HuH-7 (cell line): ENCODE data around the gene ZC3HAV1.
A peak's percentile ranks its signal among the peaks of the same experiment; 100 is the strongest.
"Not testable (repeated sequence)": the region's sequence is repeated elsewhere in the genome, so short reads cannot be mapped to it uniquely, and the experiment has no call there.

Experiments
- DNase-seq: peaks from one replicate; pipeline ENCODE4 v3.0.0; 2011; ENCODE audit warnings: low spot score

The ZC3HAV1 gene

GRCh38 chr7:139112316-139112715 is 2.8 kb upstream of the ZC3HAV1 start:
- DNase-seq = no peak

GRCh38 chr7:139111811-139112301 is 2.3 kb upstream of the ZC3HAV1 start:
- DNase-seq = no peak

GRCh38 chr7:139111147-139111546 is 1.6 kb upstream of the ZC3HAV1 start:
- DNase-seq = no peak

GRCh38 chr7:139109983-139110411 is 477 bp upstream of the ZC3HAV1 start:
- no peak for DNase-seq

GRCh38 chr7:139108266-139109187 is 993 bp downstream of the ZC3HAV1 start:
- DNase-seq = peak; percentile 55

- no peak for DNase-seq
Measured at GRCh38 chr7:139106959-139107358, 2.6 kb downstream of the ZC3HAV1 start.

- DNase-seq = not testable (repeated sequence)
Measured at GRCh38 chr7:139106227-139106626, 3.3 kb downstream of the ZC3HAV1 start.

GRCh38 chr7:139105484-139105883 is 4.0 kb downstream of the ZC3HAV1 start:
- no peak for DNase-seq

GRCh38 chr7:139104091-139104450 is 5.4 kb downstream of the ZC3HAV1 start:
- DNase-seq = no peak

GRCh38 chr7:139103057-139103815 is 6.3 kb downstream of the ZC3HAV1 start:
- no peak for DNase-seq

- DNase-seq = not testable (repeated sequence)
Measured at GRCh38 chr7:139101637-139102158, 7.8 kb downstream of the ZC3HAV1 start.

GRCh38 chr7:139099172-139099947 is 10.2 kb downstream of the ZC3HAV1 start:
- no peak for DNase-seq

GRCh38 chr7:139095194-139095659 is 14.3 kb downstream of the ZC3HAV1 start:
- no peak for DNase-seq

- DNase-seq = no peak
Measured at GRCh38 chr7:139094596-139094995, 14.9 kb downstream of the ZC3HAV1 start.

- DNase-seq = no peak
Measured at GRCh38 chr7:139094030-139094429, 15.5 kb downstream of the ZC3HAV1 start.

GRCh38 chr7:139093512-139093911 is 16.0 kb downstream of the ZC3HAV1 start:
- not testable (repeated sequence) for DNase-seq

- no peak for DNase-seq
Measured at GRCh38 chr7:139092090-139092796, 17.3 kb downstream of the ZC3HAV1 start.

- no peak for DNase-seq
Measured at GRCh38 chr7:139091677-139091996, 17.9 kb downstream of the ZC3HAV1 start.

GRCh38 chr7:139089118-139089517 is 20.4 kb downstream of the ZC3HAV1 start:
- no peak for DNase-seq

- DNase-seq = no peak
Measured at GRCh38 chr7:139088268-139088667, 21.3 kb downstream of the ZC3HAV1 start.

GRCh38 chr7:139087212-139087611 is 22.3 kb downstream of the ZC3HAV1 start:
- no peak for DNase-seq
